AG08395 (cell line): Measurements from ENCODE around the gene B3GAT3.
A peak's percentile ranks its signal among the peaks of the same experiment; 100 is the strongest.
"Not testable (repeated sequence)": the region's sequence is repeated elsewhere in the genome, so short reads cannot be mapped to it uniquely, and the experiment has no call there.

Experiments
- DNase-seq: peaks from one replicate; pipeline ENCODE4 v3.0.0; 2012; ENCODE audit warnings: mixed read lengths, low spot score

B3GAT3 gene

GRCh38 chr11:62645946-62646824, 24.4 kb upstream of the B3GAT3 start, which contains the start of gene GANAB:
Gene GANAB (minus strand): TSS chr11:62646613. CDS start chr11:62646599, 14 bp downstream.
- DNase-seq: peak; percentile 100

GRCh38 chr11:62645671-62645945, 23.8 kb upstream of the B3GAT3 start:
- no peak for DNase-seq

- DNase-seq: no peak
Observed at GRCh38 chr11:62644220-62644619, 22.4 kb upstream of the B3GAT3 start.

- DNase-seq: no peak
Observed at GRCh38 chr11:62632492-62632891, 10.7 kb upstream of the B3GAT3 start.

DNA sequence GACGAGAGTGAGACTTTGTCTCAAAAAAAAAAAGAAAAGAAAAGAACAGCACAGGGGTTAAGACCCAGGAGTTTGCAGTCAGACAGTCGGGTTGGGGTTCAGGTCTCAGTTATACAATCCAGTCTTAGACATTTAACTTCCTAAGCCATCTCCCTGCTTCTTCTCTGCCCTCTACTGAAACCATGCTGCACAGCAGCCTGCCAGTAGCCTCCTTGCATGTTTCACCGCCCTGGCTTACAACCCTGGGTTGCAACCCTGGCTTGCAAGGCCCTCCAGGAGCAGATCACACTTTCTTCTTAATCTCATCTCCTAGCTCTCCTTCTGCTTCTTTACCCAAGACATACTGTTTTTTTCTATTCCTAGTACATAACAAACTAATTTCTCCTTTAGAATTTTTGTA, 5.9 kb upstream of the B3GAT3 start:
- DNase-seq: no peak

DNA sequence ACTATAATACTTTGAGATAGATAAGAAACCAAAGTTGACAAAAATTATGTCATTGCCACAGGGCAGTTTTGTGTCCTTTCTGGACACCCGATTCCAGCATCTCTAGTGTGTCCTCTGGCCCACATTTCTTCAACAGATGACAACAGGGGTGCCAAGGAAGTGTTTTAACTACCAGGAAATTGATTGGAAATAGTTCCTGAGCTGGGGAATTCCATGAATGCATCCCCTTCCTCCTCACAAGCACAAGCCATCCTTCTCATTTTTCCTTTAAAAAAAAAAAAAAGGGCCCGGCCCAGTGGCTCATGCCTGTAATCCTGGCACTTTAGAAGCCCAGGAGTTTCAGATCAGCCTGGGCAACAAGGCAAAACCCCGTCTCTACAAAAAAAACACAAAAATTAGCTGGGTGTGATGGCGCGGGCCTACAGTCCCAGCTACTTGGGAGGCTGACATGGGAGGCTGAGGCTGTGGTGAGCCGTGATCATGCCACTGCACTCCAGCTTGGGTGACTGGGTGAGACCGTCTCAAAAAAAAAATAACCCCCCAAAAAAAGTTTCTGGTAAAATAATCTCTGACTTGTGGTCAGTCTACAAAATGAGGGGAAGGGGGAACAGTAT, 797 bp upstream of the B3GAT3 start:
- DNase-seq: no peak

- DNase-seq: no peak
Observed at GRCh38 chr11:62621027-62621566, 689 bp downstream of the B3GAT3 start.

DNA sequence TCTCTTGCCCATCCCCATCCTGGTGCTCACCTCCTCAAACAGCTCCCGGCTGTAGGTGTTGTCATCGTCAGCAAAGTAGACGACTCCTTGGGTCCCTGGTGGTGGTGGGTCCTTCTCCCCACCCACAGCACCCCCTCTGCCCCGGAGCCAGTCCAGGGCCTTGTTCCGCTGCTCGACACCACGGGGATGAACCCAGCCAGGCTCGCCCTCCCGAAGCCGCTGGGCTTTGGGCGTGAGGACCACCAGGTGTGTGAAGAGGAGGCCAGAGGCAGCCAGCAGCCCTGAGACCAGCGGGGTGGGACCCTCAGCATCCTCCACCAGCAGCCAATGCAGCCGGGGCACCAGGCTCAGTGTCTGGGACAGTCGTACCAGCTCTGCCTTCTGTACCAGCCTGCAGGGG, 4.8 kb downstream of the B3GAT3 start:
- DNase-seq: not testable (repeated sequence)

DNA sequence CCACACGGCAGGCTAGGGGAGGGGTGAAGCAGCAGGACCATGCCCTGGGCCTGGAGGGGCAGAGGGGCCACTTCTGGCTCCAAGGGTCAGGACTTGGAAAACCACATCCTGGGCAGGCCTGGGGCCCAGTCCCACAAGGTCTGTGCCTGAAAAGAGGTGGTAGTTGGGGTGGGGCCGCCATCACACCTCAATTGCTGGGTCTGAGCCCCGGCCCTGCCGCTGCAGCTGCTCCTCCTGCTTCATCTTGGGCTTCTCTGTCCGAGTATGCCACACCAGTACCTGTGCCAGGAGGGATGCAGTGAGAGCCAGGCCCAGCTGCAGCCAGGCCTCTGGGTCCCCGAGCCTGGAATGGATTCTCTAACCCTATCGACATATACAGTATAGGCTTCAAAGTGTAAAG, 6.3 kb downstream of the B3GAT3 start:
- no peak for DNase-seq

- no peak for DNase-seq
Observed at GRCh38 chr11:62614275-62614674, 7.5 kb downstream of the B3GAT3 start.

DNA sequence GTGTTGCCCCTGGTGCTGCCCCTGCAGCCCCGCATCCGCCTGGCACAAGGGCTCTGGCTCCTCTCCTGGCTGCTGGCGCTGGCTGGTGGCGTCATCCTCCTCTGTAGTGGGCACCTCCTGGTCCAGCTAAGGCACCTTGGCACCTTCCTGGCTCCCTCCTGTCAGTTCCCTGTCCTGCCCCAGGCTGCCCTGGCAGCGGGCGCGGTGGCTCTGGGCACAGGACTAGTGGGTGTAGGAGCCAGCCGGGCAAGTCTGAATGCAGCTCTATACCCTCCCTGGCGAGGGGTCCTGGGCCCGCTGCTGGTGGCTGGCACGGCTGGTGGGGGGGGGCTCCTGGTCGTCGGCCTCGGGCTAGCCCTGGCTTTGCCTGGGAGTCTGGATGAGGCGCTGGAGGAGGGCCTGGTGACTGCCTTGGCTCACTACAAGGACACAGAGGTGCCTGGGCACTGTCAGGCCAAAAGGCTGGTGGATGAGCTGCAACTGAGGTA, 8.5 kb downstream of the B3GAT3 start:
- DNase-seq: no peak

- peak; percentile 94 for DNase-seq
Observed at GRCh38 chr11:62612366-62613290, 9.2 kb downstream of the B3GAT3 start, which contains the start of the genes EML3 and ROM1. Gene EML3 (minus strand): TSS chr11:62612775. CDS start chr11:62612457, 318 bp downstream. Gene ROM1 (plus strand): TSS chr11:62613257. CDS start chr11:62613282, 25 bp downstream.

DNA sequence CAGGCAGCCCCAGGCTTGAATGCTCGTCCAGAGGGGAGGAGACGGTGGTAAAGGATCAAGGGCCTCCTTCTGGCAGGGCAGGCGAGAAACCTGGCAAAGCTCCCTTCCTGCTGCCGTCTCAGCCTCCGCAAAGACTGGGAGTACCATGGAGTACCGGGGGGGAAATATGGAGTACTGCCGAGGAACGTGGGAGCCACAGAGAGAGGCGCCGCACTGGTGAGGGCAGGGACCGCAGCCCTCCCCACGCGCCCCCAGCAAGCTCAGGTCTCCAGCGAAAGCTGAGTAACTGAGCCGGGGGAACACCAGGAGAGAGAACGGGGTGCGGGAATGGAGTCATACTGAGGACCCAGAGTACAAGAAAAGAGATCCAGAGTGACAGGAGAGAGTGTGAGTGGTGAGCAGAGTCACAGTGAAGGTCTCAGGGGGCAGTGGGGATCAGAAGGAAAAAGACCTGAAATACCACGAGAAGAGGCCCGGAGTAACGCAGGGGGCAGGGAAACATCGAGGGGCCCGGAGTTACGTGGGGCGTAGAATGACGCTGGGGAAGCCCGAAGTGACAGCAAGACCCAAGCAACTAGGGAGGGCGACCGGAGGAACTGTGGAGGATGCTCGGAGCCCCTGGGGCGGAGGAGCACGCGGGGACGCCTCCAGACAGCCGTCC, 10.0 kb downstream of the B3GAT3 start:
- DNase-seq: peak; percentile 72

GRCh38 chr11:62610814-62611704, 10.7 kb downstream of the B3GAT3 start:
- no peak for DNase-seq

GRCh38 chr11:62610403-62610802, 11.4 kb downstream of the B3GAT3 start:
- no peak for DNase-seq

DNA sequence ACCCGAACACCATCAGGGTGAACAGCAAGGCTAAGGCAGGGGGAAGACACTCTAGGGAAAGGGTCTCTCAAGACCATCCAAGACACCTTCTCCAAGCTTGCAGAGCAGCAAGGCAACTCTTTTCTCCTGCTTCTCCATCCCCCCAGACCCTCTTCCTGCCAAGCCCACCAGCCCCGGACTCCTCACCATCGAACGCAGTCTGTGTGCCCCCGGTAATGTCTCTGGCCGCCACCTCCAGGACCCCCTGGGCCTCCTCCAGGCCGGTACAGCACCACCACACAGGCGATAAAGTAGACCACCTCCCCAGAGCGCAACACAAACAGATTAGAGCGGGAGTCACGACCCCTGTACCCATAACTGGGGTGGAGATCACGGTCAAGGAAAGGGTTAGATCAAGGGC, 13.0 kb downstream of the B3GAT3 start:
- no peak for DNase-seq

GRCh38 chr11:62607714-62608113, 14.1 kb downstream of the B3GAT3 start:
- no peak for DNase-seq

- no peak for DNase-seq
Observed at GRCh38 chr11:62605902-62606301, 15.9 kb downstream of the B3GAT3 start.

- DNase-seq: no peak
Observed at GRCh38 chr11:62605467-62605866, 16.3 kb downstream of the B3GAT3 start.

- no peak for DNase-seq
Observed at GRCh38 chr11:62604460-62605120, 17.2 kb downstream of the B3GAT3 start.
